ENCODE measurements around the gene GLCE.

GLCE gene

DNA sequence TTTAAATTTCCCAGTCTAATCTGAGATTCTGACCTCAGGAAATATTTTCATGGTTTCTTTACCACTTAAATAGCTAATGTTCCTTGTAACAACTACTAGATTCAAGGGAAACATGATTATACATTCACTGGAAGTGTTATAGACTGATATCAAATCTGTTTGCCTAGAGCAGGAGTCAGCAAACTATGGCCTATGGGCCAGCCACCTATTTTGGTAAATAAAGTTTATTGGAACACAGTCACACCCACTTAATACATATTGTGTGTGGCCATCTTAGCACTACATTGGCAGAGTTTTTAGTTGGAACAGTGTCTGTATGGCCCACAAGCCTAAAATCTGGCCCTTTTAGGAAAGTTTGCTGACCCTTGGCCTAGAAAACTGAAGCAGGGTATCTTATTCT is 50.1 kb downstream of the GLCE start:
- no peak for TF ChIP-seq CSRNP3 (CRISPR knock-in tag; IDR thresholded peaks at IDR 0.05)
- TF ChIP-seq ARNTL (CRISPR knock-in tag; IDR thresholded peaks at IDR 0.05; ENCODE audit: borderline replicate concordance, low read depth), result no peak
- TF ChIP-seq, protein P1, sequence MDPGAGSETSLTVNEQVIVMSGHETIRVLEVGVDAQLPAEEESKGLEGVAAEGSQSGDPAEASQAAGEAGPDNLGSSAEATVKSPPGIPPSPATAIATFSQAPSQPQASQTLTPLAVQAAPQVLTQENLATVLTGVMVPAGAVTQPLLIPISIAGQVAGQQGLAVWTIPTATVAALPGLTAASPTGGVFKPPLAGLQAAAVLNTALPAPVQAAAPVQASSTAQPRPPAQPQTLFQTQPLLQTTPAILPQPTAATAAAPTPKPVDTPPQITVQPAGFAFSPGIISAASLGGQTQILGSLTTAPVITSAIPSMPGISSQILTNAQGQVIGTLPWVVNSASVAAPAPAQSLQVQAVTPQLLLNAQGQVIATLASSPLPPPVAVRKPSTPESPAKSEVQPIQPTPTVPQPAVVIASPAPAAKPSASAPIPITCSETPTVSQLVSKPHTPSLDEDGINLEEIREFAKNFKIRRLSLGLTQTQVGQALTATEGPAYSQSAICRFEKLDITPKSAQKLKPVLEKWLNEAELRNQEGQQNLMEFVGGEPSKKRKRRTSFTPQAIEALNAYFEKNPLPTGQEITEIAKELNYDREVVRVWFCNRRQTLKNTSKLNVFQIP (CRISPR knock-in tag; IDR thresholded peaks at IDR 0.05; ENCODE audit: borderline replicate concordance, low read depth), result no peak
- no peak for TF ChIP-seq CREB5 (CRISPR knock-in tag; IDR thresholded peaks at IDR 0.05; ENCODE audit: low read depth)
- no peak for TF ChIP-seq ZFP30 (CRISPR knock-in tag; IDR thresholded peaks at IDR 0.05)
- TF ChIP-seq RARB (CRISPR knock-in tag; IDR thresholded peaks at IDR 0.05), result no peak
- no peak for TF ChIP-seq TOX (CRISPR knock-in tag; IDR thresholded peaks at IDR 0.05; ENCODE audit: borderline replicate concordance)
- TF ChIP-seq TCF4 (CRISPR knock-in tag; IDR thresholded peaks at IDR 0.05; ENCODE audit: borderline replicate concordance), result no peak
- no peak for TF ChIP-seq OSR1 (CRISPR knock-in tag; IDR thresholded peaks at IDR 0.05)
- TF ChIP-seq GLIS3 (CRISPR knock-in tag; IDR thresholded peaks at IDR 0.05), result no peak
- TF ChIP-seq, protein P2, sequence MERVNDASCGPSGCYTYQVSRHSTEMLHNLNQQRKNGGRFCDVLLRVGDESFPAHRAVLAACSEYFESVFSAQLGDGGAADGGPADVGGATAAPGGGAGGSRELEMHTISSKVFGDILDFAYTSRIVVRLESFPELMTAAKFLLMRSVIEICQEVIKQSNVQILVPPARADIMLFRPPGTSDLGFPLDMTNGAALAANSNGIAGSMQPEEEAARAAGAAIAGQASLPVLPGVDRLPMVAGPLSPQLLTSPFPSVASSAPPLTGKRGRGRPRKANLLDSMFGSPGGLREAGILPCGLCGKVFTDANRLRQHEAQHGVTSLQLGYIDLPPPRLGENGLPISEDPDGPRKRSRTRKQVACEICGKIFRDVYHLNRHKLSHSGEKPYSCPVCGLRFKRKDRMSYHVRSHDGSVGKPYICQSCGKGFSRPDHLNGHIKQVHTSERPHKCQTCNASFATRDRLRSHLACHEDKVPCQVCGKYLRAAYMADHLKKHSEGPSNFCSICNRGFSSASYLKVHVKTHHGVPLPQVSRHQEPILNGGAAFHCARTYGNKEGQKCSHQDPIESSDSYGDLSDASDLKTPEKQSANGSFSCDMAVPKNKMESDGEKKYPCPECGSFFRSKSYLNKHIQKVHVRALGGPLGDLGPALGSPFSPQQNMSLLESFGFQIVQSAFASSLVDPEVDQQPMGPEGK (CRISPR knock-in tag; IDR thresholded peaks at IDR 0.05; ENCODE audit: borderline replicate concordance), result no peak
- no peak for TF ChIP-seq ZC3H10 (CRISPR knock-in tag; IDR thresholded peaks at IDR 0.05)
- no peak for TF ChIP-seq ESRRG (CRISPR knock-in tag; IDR thresholded peaks at IDR 0.05)
- TF ChIP-seq SNAI2 (CRISPR knock-in tag; IDR thresholded peaks at IDR 0.05), result no peak
- no peak for TF ChIP-seq ISL1 (CRISPR knock-in tag; IDR thresholded peaks at IDR 0.05)
- no peak for TF ChIP-seq BACH2 (CRISPR knock-in tag; IDR thresholded peaks at IDR 0.05; ENCODE audit: borderline replicate concordance)
- TF ChIP-seq PPARA (CRISPR knock-in tag; IDR thresholded peaks at IDR 0.05; ENCODE audit: borderline replicate concordance), result no peak
- TF ChIP-seq ZNF565 (CRISPR knock-in tag; conservative IDR thresholded peaks at IDR 0.05; ENCODE audit: low read depth), result no peak
- TF ChIP-seq CSDC2 (CRISPR knock-in tag; IDR thresholded peaks at IDR 0.05), result no peak
- TF ChIP-seq ZFP3 (CRISPR knock-in tag; IDR thresholded peaks at IDR 0.05), result no peak
- no peak for ATAC-seq

- ATAC-seq, result no peak
- TF ChIP-seq ISL1 (CRISPR knock-in tag; IDR thresholded peaks at IDR 0.05), result no peak
- no peak for TF ChIP-seq RARB (CRISPR knock-in tag; IDR thresholded peaks at IDR 0.05)
- no peak for TF ChIP-seq ESRRG (CRISPR knock-in tag; IDR thresholded peaks at IDR 0.05)
- TF ChIP-seq ZNF70 (CRISPR knock-in tag; IDR thresholded peaks at IDR 0.05), result no peak
- TF ChIP-seq TOX (CRISPR knock-in tag; IDR thresholded peaks at IDR 0.05; ENCODE audit: borderline replicate concordance), result no peak
- no peak for TF ChIP-seq ZNF8 (CRISPR knock-in tag; IDR thresholded peaks at IDR 0.05)
- TF ChIP-seq ZC3H10 (CRISPR knock-in tag; IDR thresholded peaks at IDR 0.05), result no peak
- TF ChIP-seq ARNTL (CRISPR knock-in tag; IDR thresholded peaks at IDR 0.05; ENCODE audit: borderline replicate concordance, low read depth), result no peak
- TF ChIP-seq CREB5 (CRISPR knock-in tag; IDR thresholded peaks at IDR 0.05; ENCODE audit: low read depth), result no peak
- TF ChIP-seq TCF4 (CRISPR knock-in tag; IDR thresholded peaks at IDR 0.05; ENCODE audit: borderline replicate concordance), result no peak
- TF ChIP-seq, protein P2 (CRISPR knock-in tag; IDR thresholded peaks at IDR 0.05; ENCODE audit: borderline replicate concordance), result no peak
- TF ChIP-seq ZNF565 (CRISPR knock-in tag; conservative IDR thresholded peaks at IDR 0.05; ENCODE audit: low read depth), result no peak
- TF ChIP-seq BACH2 (CRISPR knock-in tag; IDR thresholded peaks at IDR 0.05; ENCODE audit: borderline replicate concordance), result no peak
- TF ChIP-seq, protein P3, sequence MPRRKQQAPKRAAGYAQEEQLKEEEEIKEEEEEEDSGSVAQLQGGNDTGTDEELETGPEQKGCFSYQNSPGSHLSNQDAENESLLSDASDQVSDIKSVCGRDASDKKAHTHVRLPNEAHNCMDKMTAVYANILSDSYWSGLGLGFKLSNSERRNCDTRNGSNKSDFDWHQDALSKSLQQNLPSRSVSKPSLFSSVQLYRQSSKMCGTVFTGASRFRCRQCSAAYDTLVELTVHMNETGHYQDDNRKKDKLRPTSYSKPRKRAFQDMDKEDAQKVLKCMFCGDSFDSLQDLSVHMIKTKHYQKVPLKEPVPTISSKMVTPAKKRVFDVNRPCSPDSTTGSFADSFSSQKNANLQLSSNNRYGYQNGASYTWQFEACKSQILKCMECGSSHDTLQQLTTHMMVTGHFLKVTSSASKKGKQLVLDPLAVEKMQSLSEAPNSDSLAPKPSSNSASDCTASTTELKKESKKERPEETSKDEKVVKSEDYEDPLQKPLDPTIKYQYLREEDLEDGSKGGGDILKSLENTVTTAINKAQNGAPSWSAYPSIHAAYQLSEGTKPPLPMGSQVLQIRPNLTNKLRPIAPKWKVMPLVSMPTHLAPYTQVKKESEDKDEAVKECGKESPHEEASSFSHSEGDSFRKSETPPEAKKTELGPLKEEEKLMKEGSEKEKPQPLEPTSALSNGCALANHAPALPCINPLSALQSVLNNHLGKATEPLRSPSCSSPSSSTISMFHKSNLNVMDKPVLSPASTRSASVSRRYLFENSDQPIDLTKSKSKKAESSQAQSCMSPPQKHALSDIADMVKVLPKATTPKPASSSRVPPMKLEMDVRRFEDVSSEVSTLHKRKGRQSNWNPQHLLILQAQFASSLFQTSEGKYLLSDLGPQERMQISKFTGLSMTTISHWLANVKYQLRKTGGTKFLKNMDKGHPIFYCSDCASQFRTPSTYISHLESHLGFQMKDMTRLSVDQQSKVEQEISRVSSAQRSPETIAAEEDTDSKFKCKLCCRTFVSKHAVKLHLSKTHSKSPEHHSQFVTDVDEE (CRISPR knock-in tag; IDR thresholded peaks at IDR 0.05), result no peak
- no peak for TF ChIP-seq CSRNP3 (CRISPR knock-in tag; IDR thresholded peaks at IDR 0.05)
- TF ChIP-seq GLIS3 (CRISPR knock-in tag; IDR thresholded peaks at IDR 0.05), result no peak
Observed at GRCh38 chr15:69213786-69214185, 53.4 kb downstream of the GLCE start.

Measured in SK-N-SH treated with all-trans-retinoic acid at 6 μM for 48 hours (cell line).